HG03378 (cell line): ENCODE data around the gene MKNK2.
"Not testable (repeated sequence)": the region's sequence is repeated elsewhere in the genome, so short reads cannot be mapped to it uniquely, and the experiment has no call there.

Source experiments
- ATAC-seq: cut with Tn5 transposase; IDR thresholded peaks from one replicate; pipeline ENCODE4 v1.9.1; 2021; ENCODE audit warnings: mild to moderate bottlenecking, moderate library complexity; ENCODE audit not compliant: unreplicated experiment

Gene MKNK2

GRCh38 chr19:2044709-2045500 is 6.1 kb downstream of the MKNK2 start:
- no peak for ATAC-seq

- ATAC-seq: no peak
Observed at GRCh38 chr19:2043961-2044708, 6.9 kb downstream of the MKNK2 start.

DNA sequence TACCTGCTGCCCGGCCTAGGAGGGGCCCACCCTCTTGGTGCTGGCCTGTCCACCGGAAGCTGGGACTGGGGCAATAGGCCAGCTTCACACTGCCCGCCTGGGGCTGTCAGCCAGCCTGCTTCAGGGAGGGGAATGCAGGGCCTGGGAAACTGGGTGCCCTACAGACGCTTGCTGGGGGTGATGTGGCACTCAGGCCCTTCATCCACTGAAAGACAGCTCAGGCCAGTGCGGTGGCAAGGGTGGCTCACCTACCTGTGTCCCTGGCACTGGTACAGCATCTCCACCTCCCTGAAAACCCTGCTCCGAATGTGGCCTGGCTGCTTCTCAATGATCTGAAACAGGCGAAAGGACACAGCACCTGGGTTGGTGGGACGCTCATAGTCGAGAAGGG is 7.8 kb downstream of the MKNK2 start:
- ATAC-seq: no peak

GRCh38 chr19:2042485-2043250 is 8.4 kb downstream of the MKNK2 start:
- no peak for ATAC-seq

DNA sequence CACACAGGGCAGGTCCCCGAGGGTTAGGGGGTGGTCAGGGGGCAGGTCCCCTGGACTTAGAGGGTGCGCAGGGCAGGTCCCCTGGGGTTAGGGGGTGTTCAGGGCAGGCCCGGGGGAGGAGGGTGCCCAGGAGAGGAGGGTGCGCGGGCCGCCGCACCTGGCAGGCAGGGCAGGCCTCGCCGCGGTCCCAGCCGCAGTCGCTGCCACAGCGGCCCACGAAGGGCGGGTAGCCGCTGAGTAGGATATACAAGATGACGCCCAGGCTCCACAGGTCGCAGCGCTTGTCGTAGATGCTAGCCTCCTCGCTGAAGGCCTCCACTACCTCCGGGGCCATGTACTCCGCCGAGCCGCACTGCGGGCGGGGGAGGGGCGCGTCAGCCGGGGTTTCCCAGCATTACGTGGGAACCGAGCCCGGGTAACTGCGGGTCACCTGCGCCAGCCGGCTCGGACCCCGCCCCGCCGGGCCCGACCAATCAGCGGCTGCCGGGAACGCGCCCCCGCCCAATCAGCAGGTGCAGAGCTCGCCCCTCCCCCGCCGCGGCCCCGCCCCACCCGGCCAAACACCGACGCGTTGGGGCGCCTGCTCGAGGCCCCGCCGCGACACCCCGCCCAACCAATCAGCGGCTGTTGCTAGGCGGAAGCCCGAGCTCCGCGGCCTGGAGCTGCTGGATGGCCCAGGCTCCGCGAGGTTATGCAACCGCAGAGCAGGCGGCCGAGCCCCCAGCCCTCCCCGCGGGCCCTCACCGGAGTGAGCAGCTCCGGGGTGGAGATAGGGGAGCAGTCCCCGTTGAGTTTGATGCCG is 9.2 kb downstream of the MKNK2 start:
- peak; percentile 45 for ATAC-seq

- ATAC-seq: no peak
Observed at GRCh38 chr19:2041433-2041682, 9.7 kb downstream of the MKNK2 start.

DNA sequence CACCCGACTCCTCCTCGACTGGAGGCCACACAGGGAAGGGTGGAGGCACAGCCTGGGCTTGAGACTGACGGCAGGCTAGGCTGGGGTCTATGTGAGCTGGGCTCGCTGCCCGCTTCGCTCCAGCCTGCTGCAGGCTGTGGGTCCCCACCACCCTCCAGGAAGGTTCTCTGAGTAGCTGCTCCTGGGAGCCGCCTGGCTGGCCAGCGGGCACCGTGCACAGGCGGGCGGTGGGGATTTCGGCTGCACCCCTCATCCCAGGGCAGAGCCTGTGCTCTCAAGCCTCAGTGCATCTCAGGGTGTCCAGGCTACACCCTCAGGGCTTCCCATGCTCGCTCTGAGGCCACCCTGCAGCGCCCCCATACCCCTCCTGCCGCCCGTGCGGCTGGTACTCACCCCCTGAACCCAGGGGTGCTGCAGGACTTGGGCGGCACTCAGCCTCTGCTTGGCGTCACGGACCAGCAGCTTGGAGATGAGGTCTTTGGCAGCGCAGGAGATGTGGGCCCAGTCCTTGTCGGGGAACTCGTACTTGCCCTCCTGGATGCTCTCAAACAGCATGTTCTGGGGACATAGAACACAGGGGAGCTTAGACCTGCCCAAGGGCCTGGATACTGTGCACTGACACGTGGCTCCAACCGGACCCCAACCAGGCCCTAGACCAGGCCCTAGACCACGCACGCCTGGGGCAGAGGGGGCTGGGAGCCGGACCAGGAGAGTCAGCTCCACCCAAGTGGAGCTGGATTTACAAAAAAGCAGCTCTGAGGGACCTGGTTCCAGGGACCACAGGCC is 10.2 kb downstream of the MKNK2 start:
- no peak for ATAC-seq

DNA sequence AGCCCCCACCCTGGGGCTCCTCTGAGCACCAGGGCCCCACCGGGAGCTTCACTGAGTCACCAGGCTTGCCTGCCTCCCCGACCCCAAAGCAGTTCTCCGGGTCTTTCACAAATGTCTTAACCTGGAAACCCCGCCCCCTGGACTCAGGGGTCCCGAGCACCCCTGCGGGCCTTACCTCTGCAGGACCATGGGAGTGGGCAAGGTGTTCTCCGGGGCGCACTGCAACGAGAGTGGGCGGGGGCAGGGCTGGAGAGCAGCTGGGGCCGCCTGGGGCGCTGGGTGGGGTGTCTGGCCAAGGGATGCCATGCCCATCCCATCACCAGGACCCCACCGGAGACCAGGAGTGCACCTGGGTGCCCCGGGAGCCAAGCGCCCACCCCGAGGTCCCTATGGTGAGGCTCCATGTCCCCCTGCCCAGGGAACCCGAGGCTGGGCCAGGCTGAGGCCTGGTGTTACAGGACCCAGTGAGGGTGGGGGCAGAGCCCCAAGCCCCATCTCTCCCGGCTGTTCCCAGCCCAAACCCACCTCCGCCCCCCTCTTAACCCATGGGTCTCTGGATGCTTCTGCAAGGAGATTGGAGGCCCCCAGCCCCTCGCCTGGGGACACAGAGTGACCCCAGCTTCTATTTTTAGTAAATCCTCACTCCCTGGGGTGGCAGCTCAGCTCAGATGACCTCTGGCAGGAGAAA is 10.9 kb downstream of the MKNK2 start:
- no peak for ATAC-seq

GRCh38 chr19:2039089-2039958 is 11.7 kb downstream of the MKNK2 start:
- no peak for ATAC-seq

DNA sequence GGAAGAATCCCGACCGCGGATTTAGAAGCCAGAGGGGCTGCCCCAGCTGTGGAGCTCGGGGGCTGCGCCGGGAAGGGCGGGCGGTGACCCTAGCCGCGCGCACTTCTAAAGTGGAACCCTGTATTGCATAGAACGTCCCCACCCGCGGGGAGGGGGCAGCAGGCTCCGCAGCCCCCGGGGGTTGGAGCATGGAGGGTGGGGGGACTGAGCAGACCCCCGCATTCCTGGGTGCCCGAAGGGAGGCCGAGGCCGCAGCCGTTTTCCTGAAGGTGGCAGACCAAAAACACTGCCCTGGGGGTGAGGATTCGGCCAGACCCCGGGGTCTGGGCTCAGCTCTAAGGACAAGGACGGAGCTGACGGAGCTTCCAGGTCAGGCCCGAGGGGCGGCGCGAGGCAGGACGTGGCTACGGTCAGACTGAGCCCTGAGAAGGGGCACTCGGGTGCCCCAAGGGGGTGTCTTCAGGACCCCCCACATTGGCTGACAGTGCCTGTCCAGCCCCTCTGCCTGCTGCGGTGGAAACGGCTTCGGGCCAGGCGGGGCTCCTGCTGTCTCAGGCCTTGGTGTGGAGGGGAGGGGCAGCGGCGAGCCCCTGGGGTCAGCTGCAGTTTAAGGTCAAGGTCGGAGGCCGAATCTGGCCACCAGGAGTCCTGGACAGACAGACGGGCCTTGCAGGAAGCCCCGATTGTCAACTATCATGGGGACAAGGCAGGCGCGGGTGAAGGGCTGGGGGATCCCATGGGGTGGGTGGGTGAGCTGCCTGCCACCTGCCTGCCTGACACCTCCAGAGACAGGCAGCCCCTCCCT is 12.6 kb downstream of the MKNK2 start:
- no peak for ATAC-seq

DNA sequence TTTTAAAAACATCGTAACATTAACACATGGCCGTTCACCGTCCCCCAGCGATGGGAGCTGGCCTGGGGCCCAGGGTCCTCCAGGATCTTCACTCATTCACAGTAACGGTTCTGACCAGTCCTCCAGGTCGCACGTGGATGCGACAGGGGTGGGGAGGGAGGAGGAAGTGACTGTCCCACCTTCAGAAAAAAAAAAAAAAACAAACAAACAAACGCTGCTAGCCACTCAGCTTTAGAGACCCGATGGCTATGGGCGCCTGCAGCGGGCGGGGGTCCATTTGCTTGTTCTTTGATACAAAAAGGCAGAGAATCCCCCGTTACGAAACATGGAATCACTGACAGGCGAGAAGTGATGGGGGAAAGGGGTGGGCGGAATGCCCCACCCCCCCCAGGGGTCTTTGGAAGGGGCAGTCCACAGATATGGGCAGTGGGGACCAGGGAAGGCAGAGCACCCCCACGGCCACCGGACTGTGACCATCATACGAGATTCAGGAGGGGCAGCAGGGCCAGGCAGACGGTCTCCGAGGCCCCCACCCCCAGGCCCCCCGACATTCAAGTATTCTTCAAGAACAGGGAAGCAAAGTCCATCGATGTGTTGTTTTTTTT is 13.3 kb downstream of the MKNK2 start:
- no peak for ATAC-seq

DNA sequence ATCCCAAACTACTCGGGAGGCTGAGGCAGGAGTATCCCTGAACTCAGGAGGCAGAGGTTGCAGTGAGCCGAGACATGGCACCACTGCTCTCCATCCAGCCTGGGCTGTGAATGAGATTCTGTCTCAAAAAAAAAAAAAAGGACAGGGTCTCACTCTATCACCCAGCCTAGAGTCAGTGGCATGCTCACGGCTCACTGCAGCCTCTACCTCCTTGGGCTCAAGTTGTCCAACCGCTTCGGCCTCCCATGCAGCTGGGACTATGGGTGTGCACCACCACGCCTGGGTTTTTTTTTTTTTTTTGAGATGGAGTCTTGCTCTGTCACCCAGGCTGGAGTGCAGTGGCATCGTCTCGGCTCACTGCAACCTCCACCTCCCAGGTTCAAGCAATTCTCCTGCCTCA is 14.6 kb downstream of the MKNK2 start:
- ATAC-seq: no peak

DNA sequence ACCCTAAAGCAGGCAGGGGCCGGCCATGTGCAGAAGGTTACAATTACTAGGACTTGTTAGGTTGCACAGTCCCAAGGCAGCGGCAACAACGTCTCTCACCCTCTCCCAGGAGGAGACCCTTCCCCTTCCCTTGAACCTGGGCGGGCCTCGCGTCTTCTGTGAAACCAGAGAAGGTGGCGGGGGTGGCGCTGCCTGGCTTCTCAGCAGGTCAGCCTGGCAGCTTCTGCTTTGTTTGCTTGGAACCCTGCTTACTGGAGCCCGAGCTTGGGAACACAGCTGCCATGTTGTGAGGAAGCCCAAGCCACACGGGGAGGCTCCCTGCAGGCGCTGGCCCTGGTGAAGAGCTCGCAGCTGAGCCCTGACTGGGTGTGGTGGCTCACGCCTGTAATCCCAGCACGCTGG is 15.5 kb downstream of the MKNK2 start:
- no peak for ATAC-seq

DNA sequence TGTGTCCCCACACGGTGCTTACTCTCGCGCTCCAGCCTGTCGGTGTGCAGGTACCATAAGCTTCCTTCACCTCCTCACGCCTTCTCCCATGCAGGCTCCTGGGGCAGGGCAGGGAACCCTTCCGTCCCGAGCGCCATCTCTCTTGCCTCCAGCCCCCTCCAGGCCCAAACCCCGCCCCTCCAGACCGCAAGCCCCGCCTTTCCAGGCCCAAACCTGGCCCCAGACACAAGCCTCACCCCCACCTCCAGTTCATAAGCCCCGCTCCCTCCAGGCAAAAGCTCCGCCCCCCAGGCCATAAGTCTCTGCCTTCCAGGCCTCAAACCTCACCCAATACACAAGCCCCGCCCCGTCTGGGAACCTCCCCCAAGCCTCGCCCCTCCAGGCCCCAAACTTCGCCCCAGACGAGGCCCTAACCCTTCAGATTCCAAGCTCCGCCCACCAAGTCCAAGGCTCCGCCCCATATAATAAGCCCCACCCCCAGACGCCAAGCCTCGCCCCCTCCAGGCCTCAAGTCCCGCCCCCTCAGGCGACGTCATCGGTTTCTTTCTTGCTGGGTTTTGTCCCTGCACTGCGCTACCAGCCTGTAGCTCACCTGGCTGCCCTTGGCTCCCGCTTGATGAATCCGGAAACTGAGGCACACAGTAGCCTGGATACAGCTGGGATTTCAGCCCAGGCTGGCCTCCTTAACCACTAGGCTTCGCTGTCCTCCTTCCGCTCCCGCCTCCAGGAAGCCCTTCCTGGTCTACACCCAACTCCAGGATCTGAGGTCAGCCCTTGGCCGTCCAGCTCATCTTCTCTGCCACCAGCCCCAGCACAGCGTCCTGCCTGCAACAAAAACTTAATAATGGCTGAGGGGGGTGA is 16.1 kb downstream of the MKNK2 start:
- no peak for ATAC-seq

- ATAC-seq: not testable (repeated sequence)
Observed at GRCh38 chr19:2034253-2034652, 16.8 kb downstream of the MKNK2 start.

DNA sequence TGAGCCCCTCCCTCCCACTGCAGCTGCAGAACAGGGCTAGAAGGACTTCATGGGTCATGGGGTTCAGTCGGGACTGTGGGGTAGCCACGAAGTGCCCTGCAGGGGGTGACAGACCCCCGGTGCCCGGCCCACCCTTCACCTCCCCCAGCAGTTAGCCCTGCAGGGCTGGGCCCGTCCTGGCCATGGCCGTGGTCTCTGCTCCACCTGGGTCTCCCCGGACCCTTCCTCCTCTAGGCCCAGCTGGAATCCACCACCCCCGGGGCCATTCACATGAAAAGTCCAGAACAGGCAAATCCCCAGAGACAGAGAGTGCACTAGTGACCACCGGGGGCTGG is 17.3 kb downstream of the MKNK2 start:
- no peak for ATAC-seq
